GM18499 (cell line): ENCODE data around the gene RAC3.

Experiments
- ATAC-seq: cut with Tn5 transposase; IDR thresholded peaks from one replicate; pipeline ENCODE4 v1.9.1; 2021; ENCODE audit warnings: moderate number of reproducible peaks; ENCODE audit not compliant: insufficient read depth, unreplicated experiment

RAC3 gene

DNA sequence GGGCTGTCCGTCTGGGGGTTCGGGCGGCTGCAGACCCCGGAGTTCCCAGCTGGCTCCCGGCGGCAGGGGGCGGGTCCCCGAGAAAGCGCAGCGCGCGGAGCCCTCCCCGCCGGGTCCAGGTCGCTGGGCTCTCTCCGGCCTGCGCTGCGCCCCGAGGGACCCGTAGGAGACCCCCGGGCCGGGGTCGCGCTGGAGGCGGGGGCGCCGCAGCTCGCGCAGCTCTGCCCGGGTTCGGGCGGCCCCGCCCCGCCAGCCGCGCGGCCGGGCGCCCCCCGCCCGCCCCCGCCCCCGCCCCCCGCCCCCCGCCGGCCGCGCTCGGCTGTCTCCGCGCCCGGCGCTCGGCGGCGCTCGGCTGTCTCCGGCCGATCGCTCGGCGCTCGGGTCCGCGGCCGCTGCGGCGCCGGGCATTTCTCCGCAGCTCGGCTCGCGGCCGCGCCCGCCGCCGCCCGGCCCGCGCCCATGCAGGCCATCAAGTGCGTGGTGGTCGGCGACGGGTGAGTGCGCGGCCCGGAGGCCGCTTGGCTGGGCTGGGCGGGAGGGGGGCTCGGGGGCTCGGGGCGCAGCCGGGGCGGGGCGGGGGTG is at the start of gene RAC3:
Gene RAC3, plus strand, starts transcription at position 376 of the 582 bp plus-strand sequence. Its CDS starts 84 bp downstream, at position 460.
- no peak for ATAC-seq

DNA sequence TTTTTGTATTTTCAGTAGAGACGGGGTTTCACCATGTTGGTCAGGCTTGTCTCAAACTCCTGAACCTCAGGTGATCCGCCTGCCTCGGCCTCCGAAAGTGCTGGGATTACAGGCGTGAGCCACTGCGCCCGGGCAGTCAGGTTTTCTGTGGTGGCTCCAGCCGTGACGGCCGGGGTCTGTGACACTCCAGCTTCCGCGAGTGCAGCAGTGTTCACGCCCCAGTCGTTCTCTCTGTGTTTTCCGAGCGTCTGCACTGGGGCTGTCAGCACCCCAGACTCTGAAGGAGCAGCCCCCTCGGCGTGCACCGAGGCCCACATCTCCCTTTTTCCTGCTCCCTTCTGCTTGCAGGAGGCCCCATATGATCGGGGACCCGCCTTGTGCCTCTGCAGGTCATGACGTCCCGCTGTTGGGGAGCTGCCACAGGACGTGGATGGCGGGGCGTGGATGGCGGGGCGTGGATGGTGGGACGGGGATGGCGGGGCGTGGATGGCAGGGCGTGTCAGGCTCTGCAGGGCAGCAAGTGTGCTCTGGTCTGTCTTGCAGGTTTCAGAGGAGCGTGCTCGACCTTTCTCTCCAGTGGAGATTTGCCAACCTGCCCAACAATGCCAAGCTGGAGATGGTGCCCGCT is 48.4 kb upstream of the RAC3 start:
- ATAC-seq: no peak

GRCh38 chr17:81983639-81984373 is 47.7 kb upstream of the RAC3 start:
- no peak for ATAC-seq

DNA sequence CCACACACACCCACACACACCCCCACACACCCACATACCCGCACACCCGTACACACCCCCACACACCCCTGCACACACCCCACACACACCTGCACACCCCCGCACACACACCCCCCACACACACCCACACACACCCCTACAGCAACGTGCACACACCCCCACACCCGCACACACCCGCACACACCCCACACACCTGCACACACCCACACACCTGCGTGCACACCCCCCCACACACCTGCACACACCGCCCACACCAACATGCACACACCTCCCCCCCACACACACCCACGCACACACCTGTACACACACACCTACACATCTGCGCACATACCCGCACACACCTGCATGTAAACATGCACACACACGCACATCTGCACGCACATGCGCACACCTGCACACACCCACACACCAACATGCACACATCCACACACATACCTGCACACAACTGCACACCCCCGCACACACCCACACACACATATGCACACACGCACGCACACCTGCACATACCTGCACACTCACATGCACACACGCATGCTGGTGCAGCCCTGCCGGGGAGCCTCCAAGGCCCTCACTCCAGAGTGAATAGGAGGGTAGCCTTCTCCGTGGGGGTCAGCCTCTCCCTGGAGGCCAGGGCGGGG is 46.6 kb upstream of the RAC3 start:
- ATAC-seq: no peak

DNA sequence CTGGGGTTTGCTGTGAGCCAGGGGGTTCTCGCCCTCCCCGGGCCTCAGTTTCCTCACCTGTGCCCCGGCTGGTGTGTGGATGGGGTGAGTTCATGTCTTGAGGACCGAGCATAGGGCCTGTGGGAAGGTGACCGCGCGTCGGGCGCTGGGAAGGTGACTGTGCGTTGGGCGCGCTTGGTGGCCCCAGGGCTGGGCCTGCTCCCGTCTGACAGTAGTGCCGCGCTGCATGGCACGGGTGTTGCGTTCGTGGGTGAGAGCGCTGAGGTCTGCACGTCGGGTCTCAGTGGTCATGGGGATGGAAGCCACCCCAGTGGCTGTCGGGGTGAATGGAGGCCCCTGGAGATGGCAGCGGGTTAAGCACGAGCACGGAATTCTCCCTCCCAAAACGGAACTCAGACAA is 44.9 kb upstream of the RAC3 start:
- ATAC-seq: no peak

GRCh38 chr17:81987161-81987770 is 44.2 kb upstream of the RAC3 start:
- no peak for ATAC-seq

- no peak for ATAC-seq
Observed at GRCh38 chr17:81990836-81991683, 40.4 kb upstream of the RAC3 start.

GRCh38 chr17:81991684-81992305 is 39.7 kb upstream of the RAC3 start:
- ATAC-seq: no peak

GRCh38 chr17:81992306-81993102 is 39.0 kb upstream of the RAC3 start:
- ATAC-seq: no peak

DNA sequence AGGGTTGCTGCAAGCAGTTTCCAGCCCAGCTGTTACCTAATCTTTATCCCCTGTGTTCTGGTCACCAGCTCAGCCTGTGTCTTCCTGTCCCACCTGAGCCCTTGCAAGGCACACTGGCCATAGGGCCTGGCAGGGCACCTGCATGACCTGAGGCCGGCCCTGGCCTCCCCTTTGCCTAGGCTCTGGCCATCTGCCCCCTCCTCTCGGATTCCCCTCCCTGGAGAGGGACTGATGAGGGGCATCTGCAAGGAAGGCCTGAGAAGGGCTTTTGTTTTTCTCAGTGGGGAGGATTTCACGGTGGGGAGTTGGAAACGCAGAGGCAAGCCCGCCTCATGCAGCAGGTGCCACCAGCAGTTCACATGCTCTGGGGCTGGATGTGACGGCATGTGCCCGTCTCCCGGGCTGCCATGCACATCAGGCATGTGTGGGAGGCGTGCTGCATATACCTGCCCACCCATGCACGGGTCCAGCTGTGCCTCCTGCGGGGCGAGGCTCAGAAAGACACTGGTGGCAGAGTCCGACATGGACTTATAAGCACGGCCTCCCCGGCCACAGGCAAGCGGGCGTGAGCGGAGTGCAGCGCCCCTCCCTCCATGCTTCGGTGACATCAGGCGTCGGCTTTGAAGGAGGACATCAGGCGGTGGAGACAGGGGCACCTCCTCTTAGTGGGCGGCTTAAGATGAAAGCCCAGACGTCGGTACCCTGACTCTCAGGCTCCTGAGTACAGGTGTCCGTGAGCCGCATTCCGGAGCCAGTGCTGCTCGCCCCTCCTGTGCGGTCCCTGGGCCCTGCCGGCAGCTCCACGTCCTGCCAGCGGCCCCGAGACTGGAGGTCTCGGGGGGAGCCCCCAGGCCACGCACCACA is 37.5 kb upstream of the RAC3 start:
- no peak for ATAC-seq

- no peak for ATAC-seq
Observed at GRCh38 chr17:81994593-81995462, 36.6 kb upstream of the RAC3 start.

GRCh38 chr17:81995463-81996231 is 35.8 kb upstream of the RAC3 start:
- ATAC-seq: no peak

GRCh38 chr17:81996232-81996756 is 35.2 kb upstream of the RAC3 start:
- ATAC-seq: no peak

- no peak for ATAC-seq
Observed at GRCh38 chr17:81996757-81997441, 34.6 kb upstream of the RAC3 start.

- ATAC-seq: no peak
Observed at GRCh38 chr17:81998212-81998611, 33.3 kb upstream of the RAC3 start.
